Loucy (cell line): ENCODE data around the gene STARD8.

Experiments
- H2AFZ ChIP-seq: fragments of 200-600 bp; sonication (generic); 2 replicates; pipeline ENCODE4 v1.6.0; 2016; ENCODE audit warnings: antibody characterized with exemption, mild to moderate bottlenecking, low read length, moderate library complexity
- H3F3A ChIP-seq: fragments of 200-600 bp; 2 replicates; pipeline ENCODE4 v1.6.0; 2016; ENCODE audit warnings: antibody characterized with exemption, low read depth, mild to moderate bottlenecking
- H3K27me3 ChIP-seq: fragments of 200-600 bp; sonication (generic); 2 replicates; pipeline ENCODE4 v1.6.1; 2014; ENCODE audit warnings: low read length, mild to moderate bottlenecking; ENCODE audit not compliant: insufficient read depth, poor library complexity, severe bottlenecking
- H3K36me3 ChIP-seq: fragments of 200-600 bp; sonication (generic); 2 replicates; pipeline ENCODE4 v1.6.1; 2016; ENCODE audit warnings: low read length; ENCODE audit not compliant: insufficient read depth
- H3K4me1 ChIP-seq: fragments of 200-600 bp; sonication (generic); 2 replicates; pipeline ENCODE4 v1.5.1; 2014; ENCODE audit warnings: low read length, mild to moderate bottlenecking; ENCODE audit not compliant: insufficient read depth, poor library complexity, severe bottlenecking
- H3K4me2 ChIP-seq: fragments of 200-600 bp; sonication (generic); 2 replicates; pipeline ENCODE4 v1.6.0; 2014; ENCODE audit warnings: antibody characterized with exemption, low read length, low read depth, mild to moderate bottlenecking; ENCODE audit not compliant: poor library complexity, severe bottlenecking
- H3K4me3 ChIP-seq: fragments of 200-600 bp; sonication (generic); 2 replicates; pipeline ENCODE4 v1.5.1; 2014; ENCODE audit warnings: low read length, mild to moderate bottlenecking, mixed read lengths; ENCODE audit not compliant: poor library complexity, severe bottlenecking
- H3K79me2 ChIP-seq: fragments of 200-600 bp; sonication (generic); 2 replicates; pipeline ENCODE4 v1.6.1; 2014; ENCODE audit warnings: low read length; ENCODE audit not compliant: insufficient read depth
- H3K9ac ChIP-seq: fragments of 200-600 bp; sonication (generic); 2 replicates; pipeline ENCODE4 v1.6.0; 2014; ENCODE audit warnings: mild to moderate bottlenecking, low read depth, low read length, moderate library complexity; ENCODE audit not compliant: poor library complexity, severe bottlenecking
- H3K9me2 ChIP-seq: fragments of 200-600 bp; sonication (generic); replicated peaks from 2 replicates; pipeline ENCODE4 v1.6.1; 2016; ENCODE audit warnings: low read depth, low read length, mixed read lengths
- H3K9me3 ChIP-seq: fragments of 200-600 bp; sonication (generic); 2 replicates; pipeline ENCODE4 v1.6.1; 2014; ENCODE audit warnings: mild to moderate bottlenecking, antibody characterized with exemption, low read length, low read depth; ENCODE audit not compliant: insufficient read depth
- H4K20me1 ChIP-seq: fragments of 200-600 bp; sonication (generic); 2 replicates; pipeline ENCODE4 v1.6.0; 2014; ENCODE audit warnings: antibody characterized with exemption, low read length, mild to moderate bottlenecking; ENCODE audit not compliant: insufficient read depth, poor library complexity, severe bottlenecking
- EZH2phosphoT487 ChIP-seq: fragments of 200-600 bp; IDR thresholded peaks from 2 replicates; pipeline ENCODE4 v1.6.1; 2018; ENCODE audit warnings: antibody characterized with exemption, mild to moderate bottlenecking, moderate library complexity, borderline replicate concordance
- TF ChIP-seq, protein P1 (sequence below): fragments of 200-600 bp; sonication (generic); conservative IDR thresholded peaks from 2 replicates; pipeline ENCODE4 v1.5.1; 2014; ENCODE audit warnings: mild to moderate bottlenecking, antibody characterized with exemption, low read length

Gene STARD8

DNA sequence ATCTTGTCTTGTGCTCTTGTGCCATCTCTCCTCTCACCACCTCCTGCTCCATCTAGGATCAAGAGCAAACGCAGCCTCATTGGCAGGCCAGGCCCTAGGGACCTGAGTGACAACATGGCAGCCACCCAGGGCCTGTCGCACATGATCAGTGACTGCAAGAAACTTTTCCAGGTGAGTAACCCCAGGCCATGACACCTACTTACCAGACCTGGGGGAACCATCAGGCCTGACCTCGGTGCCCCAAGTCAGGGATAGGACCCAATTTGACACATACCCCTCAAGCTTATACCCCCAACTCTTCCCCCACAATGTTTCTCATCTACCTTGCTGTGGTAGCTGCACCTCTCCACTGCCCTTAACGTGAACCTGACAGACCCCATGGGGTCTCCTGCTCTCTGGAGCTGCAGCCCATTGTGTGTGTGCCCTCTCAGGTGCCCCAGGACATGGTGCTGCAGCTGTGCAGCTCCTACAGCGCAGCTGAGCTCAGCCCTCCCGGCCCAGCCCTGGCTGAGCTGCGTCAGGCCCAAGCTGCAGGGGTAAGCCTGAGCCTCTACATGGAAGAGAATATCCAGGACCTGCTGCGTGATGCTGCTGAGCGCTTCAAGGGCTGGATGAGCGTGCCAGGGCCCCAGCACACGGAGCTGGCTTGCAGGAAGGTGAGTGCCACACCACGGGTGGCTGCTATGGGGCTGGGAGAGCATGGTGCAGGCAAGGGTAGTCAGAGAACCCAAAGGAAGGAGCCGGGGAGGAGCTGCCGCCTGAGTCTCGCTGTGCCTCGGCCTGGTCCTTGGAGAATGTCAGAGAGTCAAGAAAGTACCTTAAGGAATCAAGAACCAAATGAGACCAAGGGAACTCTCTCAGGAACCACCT, 74.8 kb downstream of the STARD8 start:
- Histone ChIP-seq H3K9me3 (no peaks in the 10 kb centered on the region), H3K27me3 (no peaks in the 10 kb centered on the region), H3K4me3 (no peak overlapping the region), H3F3A (no peaks in the 10 kb centered on the region), H3K9ac (no peak overlapping the region), H2AFZ (no peak overlapping the region), H3K4me2 (no peak overlapping the region), H3K9me2 (no peaks in the 10 kb centered on the region), H4K20me1 (no peaks in the 10 kb centered on the region), H3K79me2 (no peaks in the 10 kb centered on the region), H3K36me3 (no peaks in the 10 kb centered on the region), H3K4me1 (no peaks in the 10 kb centered on the region)
- TF ChIP-seq, protein P1, sequence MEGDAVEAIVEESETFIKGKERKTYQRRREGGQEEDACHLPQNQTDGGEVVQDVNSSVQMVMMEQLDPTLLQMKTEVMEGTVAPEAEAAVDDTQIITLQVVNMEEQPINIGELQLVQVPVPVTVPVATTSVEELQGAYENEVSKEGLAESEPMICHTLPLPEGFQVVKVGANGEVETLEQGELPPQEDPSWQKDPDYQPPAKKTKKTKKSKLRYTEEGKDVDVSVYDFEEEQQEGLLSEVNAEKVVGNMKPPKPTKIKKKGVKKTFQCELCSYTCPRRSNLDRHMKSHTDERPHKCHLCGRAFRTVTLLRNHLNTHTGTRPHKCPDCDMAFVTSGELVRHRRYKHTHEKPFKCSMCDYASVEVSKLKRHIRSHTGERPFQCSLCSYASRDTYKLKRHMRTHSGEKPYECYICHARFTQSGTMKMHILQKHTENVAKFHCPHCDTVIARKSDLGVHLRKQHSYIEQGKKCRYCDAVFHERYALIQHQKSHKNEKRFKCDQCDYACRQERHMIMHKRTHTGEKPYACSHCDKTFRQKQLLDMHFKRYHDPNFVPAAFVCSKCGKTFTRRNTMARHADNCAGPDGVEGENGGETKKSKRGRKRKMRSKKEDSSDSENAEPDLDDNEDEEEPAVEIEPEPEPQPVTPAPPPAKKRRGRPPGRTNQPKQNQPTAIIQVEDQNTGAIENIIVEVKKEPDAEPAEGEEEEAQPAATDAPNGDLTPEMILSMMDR = no peak
- no peak for TF ChIP-seq EZH2phosphoT487

DNA sequence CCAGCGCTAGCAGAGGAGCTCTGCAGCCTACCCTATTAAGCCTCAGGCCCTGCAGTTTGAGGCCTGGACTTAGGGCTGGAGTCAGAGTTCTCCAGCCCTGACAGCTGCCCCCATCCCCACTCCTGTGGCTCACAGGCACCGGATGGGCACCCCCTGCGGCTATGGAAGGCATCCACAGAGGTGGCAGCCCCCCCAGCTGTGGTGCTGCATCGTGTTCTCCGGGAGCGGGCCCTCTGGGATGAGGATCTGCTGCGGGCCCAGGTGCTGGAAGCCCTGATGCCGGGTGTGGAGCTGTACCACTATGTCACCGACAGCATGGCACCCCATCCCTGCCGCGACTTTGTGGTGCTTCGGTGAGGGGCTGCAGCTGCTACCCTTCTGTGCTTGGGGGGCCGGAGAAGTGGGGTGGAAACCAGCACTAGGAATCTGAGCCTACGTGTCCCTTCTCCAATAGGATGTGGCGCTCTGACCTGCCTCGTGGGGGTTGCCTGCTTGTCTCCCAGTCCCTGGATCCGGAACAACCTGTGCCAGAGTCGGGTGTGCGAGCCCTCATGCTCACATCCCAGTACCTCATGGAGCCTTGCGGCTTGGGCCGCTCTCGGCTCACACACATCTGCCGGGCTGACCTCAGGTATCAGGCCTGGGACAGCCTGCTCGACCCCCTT, 76.2 kb downstream of the STARD8 start:
- Histone ChIP-seq H3K4me3 (no peak overlapping the region), H3K9me2 (no peaks in the 10 kb centered on the region), H3K9me3 (no peaks in the 10 kb centered on the region), H3K27me3 (no peaks in the 10 kb centered on the region), H3K4me2 (no peak overlapping the region), H3K79me2 (no peaks in the 10 kb centered on the region), H3F3A (no peaks in the 10 kb centered on the region), H2AFZ (no peak overlapping the region), H3K4me1 (no peaks in the 10 kb centered on the region), H4K20me1 (no peaks in the 10 kb centered on the region), H3K36me3 (no peaks in the 10 kb centered on the region), H3K9ac (no peak overlapping the region)
- TF ChIP-seq, protein P1 = no peak
- TF ChIP-seq EZH2phosphoT487 = no peak

DNA sequence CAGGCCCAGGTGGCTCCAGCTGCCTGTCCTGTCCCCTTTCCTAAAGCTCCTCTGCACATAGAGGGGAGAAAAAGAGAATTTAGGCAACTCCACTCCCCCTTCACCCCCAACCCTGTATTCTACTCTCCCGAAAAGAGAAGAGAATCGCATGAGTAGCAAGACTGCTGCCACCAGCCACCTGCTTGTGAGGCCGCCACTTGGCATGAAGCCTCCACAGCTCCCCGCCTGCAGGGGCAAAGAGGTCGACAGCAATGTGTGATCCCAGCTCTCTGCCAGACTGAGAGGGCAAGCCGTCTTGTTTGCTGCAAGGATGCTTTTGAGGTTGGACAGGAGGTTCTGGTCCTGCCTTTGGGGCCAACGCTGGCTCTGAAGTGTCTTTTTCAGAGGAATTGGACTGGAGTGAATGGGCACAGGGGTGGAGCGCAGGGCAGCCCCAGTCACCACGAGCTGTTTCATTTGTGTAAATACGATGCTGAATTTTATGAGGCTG, 77.1 kb downstream of the STARD8 start:
- H3K4me2 ChIP-seq = no peak overlapping the region
- no peaks in the 10 kb centered on the region for H3K79me2 ChIP-seq
- no peak overlapping the region for H3K9ac ChIP-seq
- no peaks in the 10 kb centered on the region for H3K9me2 ChIP-seq
- no peaks in the 10 kb centered on the region for H3K36me3 ChIP-seq
- no peak for TF ChIP-seq EZH2phosphoT487
- TF ChIP-seq, protein P1 = no peak
- no peak overlapping the region for H2AFZ ChIP-seq
- H3K4me3 ChIP-seq = no peak overlapping the region
- no peaks in the 10 kb centered on the region for H3K4me1 ChIP-seq
- no peaks in the 10 kb centered on the region for H3F3A ChIP-seq
- H4K20me1 ChIP-seq = no peaks in the 10 kb centered on the region
- H3K27me3 ChIP-seq = no peaks in the 10 kb centered on the region
- H3K9me3 ChIP-seq = no peaks in the 10 kb centered on the region
